HG03378 (cell line): ENCODE results near the gene SPRYD7.
"Not testable (repeated sequence)": the region's sequence is repeated elsewhere in the genome, so short reads cannot be mapped to it uniquely, and the experiment has no call there.

Experiments
- ATAC-seq: cut with Tn5 transposase; IDR thresholded peaks from one replicate; pipeline ENCODE4 v1.9.1; 2021; ENCODE audit warnings: mild to moderate bottlenecking, moderate library complexity; ENCODE audit not compliant: unreplicated experiment

The SPRYD7 gene

DNA sequence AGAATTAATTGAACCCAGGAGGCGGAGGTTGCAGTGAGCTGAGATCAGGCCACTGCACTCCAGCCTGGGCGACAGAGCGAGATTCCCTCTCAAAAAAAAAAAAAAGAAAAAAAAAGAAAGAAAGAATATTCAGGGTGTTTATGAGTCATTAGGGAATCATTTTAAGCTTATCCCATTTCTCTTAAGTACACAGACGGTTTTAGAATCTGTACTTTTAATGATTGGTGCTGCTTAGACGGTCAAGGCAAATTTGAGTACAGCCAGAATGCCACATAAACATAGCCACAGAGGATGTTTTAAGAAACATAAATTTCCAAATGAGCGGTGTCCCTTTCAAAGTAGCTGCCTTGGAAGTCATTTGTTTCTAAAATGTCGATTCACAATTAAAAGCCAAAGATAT is 2.6 kb downstream of the SPRYD7 start:
- ATAC-seq = no peak

DNA sequence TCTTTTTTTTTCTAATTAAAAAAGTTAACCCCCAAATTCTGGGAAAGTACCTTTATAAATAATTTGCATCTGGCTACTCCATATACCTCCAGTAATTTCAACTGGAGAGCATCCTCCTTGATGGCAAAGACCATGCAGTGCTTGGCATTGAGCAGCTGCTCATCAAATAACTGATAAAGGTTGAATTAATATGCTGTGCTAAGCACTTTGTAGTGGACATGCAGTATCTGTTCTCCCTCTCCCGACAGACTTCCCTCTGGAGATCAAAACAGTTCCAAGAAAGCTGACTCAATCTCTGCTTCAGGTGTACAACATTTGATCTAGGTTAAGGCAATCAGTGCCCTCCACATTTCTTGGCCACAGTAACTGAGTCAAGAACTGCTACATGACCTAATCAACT is 3.3 kb downstream of the SPRYD7 start:
- no peak for ATAC-seq

DNA sequence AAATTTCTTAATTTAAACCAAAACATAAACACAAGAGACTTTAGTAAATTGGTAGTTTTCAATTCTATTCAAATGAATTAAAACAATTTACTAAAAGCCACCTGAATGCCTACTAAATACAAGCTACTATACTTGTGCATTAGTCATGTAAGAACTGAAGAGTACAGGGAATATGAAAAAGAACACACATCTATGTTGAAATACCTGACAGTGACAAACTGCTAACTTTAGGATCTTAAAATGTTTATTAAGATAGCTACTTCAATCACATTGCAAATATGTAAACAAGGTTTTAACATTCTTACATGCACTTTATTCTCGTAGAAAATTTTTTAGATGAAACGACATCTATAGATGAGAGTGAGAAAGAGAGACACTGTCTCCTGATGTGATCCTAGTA is 4.1 kb downstream of the SPRYD7 start:
- no peak for ATAC-seq

DNA sequence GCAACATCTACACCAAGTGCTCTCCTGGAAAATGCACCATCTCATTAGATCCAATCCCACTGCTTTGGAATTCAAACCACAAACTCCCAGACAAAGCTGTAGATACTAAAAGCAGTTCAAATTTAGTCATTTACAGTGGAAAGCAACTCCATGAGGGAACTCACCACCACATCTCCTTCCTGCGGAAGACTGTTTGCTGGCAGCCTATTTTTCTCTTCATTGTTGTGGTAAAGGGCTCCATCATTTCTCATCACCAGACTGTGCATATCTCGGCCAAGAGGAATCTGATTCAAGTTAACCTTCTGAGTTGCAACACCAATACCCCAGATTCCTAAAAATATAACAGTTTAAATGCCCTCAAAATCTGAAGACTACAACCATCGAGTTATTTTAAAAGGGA is 8.4 kb downstream of the SPRYD7 start:
- ATAC-seq = no peak

DNA sequence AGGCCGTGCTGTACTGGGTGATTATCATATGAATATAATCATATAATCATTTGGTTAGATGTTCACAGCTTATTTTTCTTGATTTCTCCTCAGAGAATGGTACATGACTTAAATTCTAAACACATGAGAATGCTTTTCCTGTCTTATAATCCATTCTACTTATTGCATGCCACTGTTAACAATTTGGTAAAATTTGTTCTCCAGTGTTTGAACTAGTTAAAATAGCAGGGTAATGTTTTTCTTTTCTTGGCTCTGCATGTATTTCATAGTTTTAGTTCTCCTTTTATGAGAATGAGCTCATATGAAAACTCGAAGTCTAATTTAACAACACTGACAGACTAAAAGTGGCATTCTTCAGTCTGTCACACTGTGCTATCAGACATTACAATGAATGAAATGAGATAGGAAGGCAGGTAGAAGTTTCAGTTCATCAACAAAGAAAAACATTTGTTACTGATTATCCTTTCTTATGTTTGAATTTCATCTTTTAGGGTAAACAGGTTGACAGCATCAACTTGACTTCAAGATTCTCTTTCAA is 10.2 kb downstream of the SPRYD7 start:
- ATAC-seq = no peak

DNA sequence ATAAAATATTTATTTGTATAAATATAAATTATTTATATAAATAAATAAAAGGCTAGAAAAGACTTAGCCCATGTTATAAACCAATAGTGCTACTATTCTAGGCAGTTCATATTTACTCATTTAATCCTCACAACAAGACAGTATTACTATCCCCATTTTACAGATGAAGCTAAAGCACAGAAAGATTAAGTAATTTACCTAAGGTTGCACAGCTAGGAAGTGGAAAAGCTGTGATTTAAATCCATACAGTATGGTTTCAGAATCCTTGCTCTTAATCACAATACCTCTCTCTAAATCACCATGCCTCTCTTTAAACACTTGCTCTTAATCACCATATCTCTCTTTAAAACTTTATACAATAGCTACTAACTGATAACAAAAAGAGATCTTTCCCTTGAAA is 13.8 kb downstream of the SPRYD7 start:
- no peak for ATAC-seq

DNA sequence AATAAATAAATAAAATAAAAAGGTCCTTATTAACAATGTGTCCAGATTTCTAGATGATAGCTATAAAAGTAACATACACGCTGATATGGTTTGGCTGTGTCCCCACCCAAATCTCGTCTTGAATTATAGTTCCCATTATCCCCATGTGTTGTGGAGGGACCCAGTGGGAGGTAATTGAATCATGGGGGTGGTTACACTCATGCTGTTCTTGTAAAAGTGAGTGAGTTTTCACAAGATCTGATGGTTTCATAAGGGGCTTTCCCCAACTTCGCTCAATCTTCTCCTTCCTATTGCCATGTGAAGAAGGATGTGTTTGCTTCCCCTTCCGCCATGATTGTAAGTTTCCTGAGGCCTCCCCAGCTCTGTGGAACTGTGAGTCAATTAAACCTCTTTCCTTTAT is 15.2 kb downstream of the SPRYD7 start:
- ATAC-seq = not testable (repeated sequence)

DNA sequence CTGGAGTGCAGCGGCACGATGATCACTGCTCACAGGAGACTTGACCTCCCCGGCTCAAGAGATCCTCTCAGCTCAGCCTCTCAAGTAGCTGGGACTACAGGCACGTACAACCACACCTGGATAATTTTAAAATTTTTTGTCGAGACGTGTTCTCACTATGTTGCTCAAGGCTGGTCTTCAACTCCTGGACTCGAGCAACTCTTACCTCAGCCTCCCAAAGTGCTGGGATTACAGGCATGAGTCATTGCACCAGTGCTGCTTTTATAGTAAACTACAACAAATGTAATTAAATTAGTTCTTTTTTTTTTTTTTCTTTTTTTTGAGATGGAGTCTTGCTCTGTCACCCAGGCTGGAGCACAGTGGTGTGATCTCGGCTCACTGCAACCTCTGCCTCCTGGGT is 18.0 kb downstream of the SPRYD7 start:
- ATAC-seq = not testable (repeated sequence)

DNA sequence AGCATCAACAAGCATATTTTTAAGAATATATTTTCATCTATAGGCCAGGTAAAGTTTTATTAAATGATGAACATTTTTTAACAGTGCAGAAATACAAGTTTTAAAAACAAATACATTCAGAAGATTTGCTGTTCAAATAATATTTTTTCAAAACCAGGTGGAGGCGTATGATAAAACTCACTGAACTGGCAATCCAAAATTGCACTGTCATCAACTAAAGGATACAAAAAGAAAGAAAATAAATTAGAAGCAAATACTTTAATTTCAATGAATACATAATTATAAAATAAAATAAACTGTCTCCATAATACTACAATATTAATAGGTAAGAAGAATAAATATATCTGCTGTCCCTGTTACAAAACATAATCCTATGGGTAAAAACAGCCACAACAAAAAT is 21.2 kb downstream of the SPRYD7 start:
- no peak for ATAC-seq

DNA sequence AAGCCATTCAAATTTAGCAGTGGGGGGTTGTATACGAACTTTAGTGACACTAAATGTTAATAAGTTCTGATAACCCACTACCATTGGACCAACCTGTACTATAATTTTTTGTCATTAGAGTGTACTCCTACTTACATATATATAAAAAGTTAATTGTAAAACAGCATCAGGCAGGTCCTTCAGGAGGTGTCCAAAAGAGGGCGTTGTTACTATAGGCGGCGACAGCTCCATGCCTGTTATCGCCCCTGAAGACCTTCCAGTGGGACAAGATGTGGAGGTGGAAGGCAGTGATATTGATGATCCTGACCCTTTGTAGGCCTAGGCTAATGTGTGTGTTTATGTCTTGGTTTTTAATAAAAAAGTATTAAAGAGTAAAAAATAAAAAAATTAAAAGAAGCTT is 27.5 kb downstream of the SPRYD7 start:
- no peak for ATAC-seq

DNA sequence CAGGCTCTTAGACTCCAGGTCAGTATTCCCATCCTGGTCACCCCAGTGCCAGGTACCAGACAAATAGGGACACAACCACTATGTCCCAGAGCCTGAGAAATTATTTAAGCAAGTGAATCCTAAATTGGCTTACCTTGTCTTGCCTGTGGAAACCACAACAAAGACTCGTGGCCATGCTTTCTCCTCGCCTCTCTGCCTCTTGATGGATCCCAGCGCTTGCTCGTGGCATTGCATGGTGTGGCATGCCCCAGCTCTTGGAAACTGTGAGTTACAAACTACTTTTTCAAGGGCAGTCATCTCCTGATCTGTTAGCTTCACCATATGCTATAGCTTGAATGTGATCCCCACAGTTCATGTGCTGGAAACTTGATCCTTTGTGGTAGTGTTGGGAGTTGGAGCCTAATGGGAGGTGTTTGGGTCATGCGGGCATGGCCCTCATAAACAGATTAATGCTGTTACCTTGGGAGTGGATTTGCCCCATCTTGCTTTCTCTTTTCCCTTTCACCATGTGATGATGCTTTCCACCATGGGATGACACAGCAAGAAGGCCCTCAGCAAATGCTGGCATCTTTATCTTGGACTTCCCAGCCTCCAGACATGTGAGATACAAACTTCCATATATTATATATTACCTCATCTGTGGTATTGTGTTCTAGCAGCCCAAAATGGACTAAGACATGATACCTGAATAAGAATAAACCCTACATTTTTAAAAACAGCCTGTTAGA is 31.2 kb downstream of the SPRYD7 start:
- ATAC-seq = no peak

DNA sequence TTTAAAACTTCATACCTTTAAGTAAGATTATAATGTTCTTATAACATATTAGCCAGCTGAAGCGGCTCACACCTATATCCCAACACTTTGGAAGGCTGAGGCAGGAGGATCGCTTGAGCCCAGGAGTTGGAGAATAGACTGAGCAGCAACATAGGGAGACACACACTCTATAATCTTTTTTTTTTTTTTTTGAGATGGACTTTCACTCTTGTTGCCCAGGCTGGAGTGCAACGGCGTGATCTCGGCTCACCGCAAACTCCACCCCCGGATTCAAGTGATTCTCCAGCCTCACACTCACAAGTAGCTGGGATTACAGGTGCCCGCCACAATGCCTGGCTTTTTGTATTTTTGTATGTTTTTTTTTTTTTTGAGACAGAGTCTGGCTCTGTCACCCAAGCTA is 37.3 kb downstream of the SPRYD7 start:
- no peak for ATAC-seq

DNA sequence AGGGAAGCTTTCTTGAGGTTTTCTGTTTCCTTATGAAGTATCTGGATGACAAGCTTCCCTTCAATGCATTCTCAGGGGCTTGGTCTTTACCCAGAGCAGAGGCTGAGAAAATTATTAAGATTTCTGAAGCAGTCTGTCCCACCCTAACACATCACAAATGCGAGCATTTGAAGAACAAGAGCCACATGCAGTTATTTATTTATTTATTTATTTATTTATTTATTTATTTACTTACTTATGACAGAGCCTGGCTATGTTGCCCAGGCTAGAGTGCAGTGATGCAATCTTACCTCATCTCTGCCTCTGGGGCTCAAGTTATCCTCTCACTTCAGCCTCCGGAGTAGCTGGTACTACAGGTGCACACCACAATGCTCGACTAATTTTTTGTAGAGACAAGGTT is 38.4 kb downstream of the SPRYD7 start:
- ATAC-seq = no peak

DNA sequence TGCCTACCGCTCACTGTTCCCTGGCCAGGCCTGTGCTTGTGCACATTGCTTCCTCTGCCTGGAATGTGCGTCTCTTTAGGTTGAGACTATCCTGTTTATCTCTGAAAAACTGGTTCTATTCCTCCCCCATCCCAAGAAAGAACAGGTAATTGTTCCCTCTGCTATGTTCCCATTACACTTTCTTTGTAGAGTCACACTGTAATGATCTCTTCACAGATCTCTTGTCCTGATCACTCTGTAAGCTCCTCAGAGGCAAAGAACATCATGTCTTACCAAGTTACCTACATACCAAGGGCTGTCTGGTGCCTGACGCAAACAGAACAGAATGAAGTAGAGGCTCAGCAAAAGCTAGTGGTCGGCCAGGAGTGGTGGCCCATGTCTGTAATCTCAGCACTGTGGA is 40.3 kb downstream of the SPRYD7 start:
- no peak for ATAC-seq

DNA sequence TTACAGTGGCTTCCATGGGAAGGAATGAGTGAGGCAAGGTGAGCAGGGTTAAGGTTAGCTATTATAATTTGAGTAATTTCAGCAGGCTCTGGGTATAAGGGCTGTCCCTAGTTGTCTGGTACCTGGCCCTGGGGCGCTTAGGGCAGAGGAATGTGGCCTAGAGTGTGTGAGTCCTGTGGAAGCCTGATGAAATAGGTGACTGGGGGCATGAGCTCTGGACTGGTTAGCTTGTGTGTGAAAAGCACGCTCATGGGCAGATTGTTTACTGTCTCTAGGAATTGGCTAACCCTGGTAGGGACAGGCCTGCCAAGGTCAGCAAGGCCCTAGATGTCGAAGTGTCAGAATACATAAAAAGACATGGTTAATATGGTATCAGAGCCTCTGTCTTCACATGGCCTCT is 42.5 kb downstream of the SPRYD7 start:
- ATAC-seq = no peak

DNA sequence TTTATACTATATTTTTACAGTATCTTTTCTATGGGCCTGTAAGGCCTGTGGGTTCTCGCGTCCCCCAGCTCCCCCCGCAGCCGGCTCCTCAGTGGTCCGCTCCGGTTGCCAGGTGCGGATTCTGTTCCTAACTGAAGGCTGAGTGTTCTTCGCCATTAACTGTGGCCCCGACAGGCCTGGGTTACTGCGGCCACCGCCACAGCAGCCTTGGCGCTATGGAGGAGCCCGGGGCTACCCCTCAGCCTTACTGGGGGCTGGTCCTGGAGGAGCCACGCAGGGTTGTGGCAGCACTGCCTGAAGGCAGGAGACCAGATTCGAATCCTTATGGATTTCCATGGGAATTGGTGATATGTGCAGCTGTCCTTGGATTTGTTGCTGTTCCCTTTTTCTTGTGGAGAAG is 45.8 kb downstream of the SPRYD7 start:
- no peak for ATAC-seq

DNA sequence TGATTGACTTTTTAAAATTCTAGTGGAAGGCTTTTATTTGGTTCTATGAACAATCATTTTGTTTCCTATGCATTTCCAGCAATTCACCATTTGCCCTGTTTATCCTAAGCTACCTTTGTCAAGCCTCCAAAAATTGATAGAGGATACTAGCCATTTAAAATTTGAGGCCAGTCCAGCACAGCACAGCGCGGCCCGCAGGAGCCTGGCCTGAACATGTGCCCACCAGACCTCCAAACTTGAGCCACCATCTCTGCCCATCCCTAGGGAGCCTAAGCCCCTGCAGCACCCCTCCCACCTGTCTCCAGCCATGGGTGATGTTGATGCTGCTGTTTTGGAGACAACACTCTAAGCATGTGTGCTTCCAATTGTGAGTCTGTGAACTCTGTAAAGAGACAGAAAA is 57.5 kb downstream of the SPRYD7 start:
- ATAC-seq = no peak

DNA sequence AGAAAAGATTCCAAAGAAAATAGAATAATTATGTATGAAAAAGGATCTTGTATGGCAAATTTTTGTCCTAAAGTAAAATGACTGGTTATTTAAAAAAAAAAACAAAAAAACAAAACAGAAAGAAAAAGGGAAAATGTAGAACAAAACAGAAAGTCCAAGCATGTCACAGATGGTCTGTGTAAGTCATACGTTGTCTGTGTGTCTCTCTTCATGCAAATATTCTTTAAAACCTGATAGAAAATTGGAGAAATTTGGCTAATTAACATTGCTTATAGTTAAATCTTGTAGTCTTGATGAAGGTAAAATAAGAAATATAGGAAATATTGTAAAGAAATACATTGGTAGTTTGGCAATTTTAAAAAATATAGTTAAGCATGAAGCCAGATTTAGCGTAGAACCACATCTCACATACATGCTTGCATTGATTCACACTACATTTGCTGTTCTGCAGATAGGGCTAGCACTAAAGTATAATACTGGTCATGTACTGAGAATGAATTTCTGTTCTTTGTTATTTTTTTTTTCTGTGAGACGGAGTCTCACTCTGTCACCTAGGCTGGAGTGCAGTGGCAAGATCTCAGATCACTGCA is 58.4 kb downstream of the SPRYD7 start:
- ATAC-seq = no peak

DNA sequence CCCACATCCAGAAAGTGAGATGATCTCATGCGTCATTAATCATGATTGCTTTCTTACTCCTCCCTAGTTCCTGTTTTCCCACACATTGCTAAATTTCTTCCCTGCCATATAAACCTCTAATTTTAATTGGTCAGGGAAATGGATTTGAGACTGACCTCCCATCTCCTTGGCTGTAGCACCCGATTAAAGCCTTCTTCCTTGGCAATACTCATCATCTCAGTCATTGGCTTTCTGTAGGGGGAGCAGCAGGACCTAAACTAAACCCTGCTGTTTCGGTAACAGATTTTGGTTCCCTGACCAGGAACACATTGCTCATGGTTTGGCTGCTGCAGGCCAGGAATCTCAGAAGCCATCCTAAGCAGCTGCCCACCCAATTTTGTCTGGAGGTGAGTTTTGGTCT is 61.7 kb downstream of the SPRYD7 start:
- no peak for ATAC-seq

DNA sequence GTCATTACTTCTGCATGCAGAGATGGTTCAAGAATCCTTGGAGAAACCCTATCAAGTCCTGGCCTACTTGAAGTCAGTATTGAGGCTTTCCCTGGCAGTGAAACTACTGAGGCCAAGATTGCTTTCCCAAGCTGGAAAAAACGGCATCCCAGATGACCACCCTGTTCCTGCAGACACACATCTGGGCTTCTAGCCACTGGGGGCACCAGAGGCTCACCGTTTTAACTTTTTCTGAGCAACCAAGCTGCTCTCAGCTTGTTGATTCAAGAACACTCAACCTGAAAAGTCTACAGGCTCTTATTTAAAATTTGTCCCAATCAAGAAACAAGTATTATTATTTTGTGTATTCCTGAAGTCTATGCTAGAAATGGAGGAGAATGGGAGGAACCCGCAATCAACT is 66.6 kb downstream of the SPRYD7 start:
- ATAC-seq = no peak

DNA sequence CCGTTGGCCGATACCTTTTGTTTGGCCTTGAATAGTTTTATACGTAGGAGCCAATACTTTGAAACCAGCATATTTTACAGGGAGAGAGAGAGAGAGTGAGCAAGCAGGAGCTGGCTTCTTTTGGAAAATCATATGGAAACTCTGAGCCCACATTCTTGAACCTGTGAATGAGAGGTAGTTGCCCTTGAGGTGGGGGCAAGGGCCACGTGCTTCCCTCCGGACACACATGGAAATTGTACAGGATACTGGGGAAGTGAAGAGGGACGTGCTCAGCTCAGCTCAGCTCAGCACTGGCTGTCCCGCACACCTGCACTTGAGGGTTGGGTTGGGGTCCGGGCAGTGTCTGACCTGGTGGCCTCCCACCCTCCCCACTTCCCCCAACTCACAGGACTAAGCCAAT is 68.3 kb downstream of the SPRYD7 start:
- no peak for ATAC-seq

DNA sequence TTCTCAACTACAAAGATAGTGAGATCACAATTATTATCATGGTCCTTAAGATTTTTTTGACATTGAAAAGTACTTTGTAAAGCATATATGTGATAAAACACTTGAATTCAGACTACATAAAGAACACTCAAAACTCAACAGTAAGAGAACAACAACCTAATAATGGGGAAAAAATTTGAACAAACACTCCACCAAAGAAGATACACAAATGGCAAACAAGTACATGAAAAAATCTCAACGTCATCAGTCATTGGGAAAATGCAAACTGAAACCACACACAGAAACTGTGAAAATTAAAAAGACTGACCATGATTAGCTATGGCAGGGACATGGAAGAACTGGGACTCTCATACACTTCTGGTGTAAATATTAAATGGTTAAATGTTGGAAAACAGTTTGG is 70.9 kb downstream of the SPRYD7 start:
- ATAC-seq = no peak

DNA sequence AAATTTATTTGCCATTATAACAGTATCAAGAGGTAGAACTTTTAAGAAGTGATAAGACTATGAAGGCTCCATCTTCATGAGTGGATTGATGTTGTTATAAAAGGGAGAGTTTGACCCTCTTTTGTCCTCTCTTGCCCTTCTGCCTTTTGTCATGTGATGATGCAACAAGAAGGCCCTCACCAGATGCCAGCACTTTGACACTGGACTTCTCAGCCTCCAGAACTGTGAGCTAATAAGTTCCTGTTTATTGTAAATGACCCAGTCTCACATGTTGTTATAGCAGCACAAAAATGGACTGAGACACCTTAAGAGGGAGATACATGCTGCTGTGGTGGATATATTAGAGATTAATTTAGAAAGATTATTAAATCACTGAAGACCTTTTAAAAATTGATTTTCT is 71.6 kb downstream of the SPRYD7 start:
- ATAC-seq = no peak
